HEK293 (cell line): ENCODE data around the gene RIOX2.

Experiments
- BCL6B ChIP-seq: fragments of 450-650 bp; formaldehyde crosslinking; IDR thresholded peaks from 2 replicates; pipeline ENCODE4 v1.5.1; 2017; ENCODE audit warnings: missing biosample characterization, missing genetic modification characterization
- REST ChIP-seq: fragments of 450-650 bp; formaldehyde crosslinking; IDR thresholded peaks from 2 replicates; pipeline ENCODE4 v1.5.1; 2016; ENCODE audit warnings: missing biosample characterization, missing genetic modification characterization
- ZBTB8A ChIP-seq: fragments of 450-650 bp; formaldehyde crosslinking; IDR thresholded peaks from 2 replicates; pipeline ENCODE4 v1.5.1; 2016; ENCODE audit warnings: missing biosample characterization, missing genetic modification characterization
- ZEB2 ChIP-seq: fragments of 450-650 bp; formaldehyde crosslinking; IDR thresholded peaks from 2 replicates; pipeline ENCODE4 v1.5.1; 2016; ENCODE audit warnings: missing biosample characterization, missing genetic modification characterization
- ZFP37 ChIP-seq: fragments of 450-650 bp; formaldehyde crosslinking; IDR thresholded peaks from 2 replicates; pipeline ENCODE4 v1.5.1; 2016; ENCODE audit warnings: missing biosample characterization, missing genetic modification characterization
- ZNF133 ChIP-seq: fragments of 450-650 bp; formaldehyde crosslinking; IDR thresholded peaks from 2 replicates; pipeline ENCODE4 v1.5.1; 2016; ENCODE audit warnings: missing biosample characterization, missing genetic modification characterization
- ZNF335 ChIP-seq: fragments of 450-650 bp; formaldehyde crosslinking; conservative IDR thresholded peaks from 2 replicates; pipeline ENCODE4 v1.5.1; 2016; ENCODE audit warnings: missing biosample characterization, missing genetic modification characterization
- ZNF350 ChIP-seq: fragments of 450-650 bp; formaldehyde crosslinking; IDR thresholded peaks from 2 replicates; pipeline ENCODE4 v1.5.0; 2017; ENCODE audit warnings: missing biosample characterization, mild to moderate bottlenecking, missing genetic modification characterization
- ZNF416 ChIP-seq: fragments of 450-650 bp; formaldehyde crosslinking; IDR thresholded peaks from 2 replicates; pipeline ENCODE4 v1.5.1; 2016; ENCODE audit warnings: missing biosample characterization, missing genetic modification characterization
- ZNF48 ChIP-seq: fragments of 450-650 bp; formaldehyde crosslinking; IDR thresholded peaks from 2 replicates; pipeline ENCODE4 v1.5.1; 2016; ENCODE audit warnings: missing biosample characterization, missing genetic modification characterization
- ZNF510 ChIP-seq: fragments of 450-650 bp; formaldehyde crosslinking; IDR thresholded peaks from 2 replicates; pipeline ENCODE4 v1.5.1; 2018; ENCODE audit warnings: mild to moderate bottlenecking, missing genetic modification characterization, missing biosample characterization; ENCODE audit not compliant: insufficient replicate concordance
- ZNF521 ChIP-seq: fragments of 450-650 bp; formaldehyde crosslinking; IDR thresholded peaks from 2 replicates; pipeline ENCODE4 v1.5.1; 2017; ENCODE audit warnings: missing biosample characterization, mild to moderate bottlenecking, missing genetic modification characterization
- ZNF639 ChIP-seq: fragments of 450-650 bp; formaldehyde crosslinking; IDR thresholded peaks from 2 replicates; pipeline ENCODE4 v1.5.1; 2016; ENCODE audit warnings: missing biosample characterization, missing genetic modification characterization
- TF ChIP-seq, protein P1 (sequence below): fragments of 450-650 bp; formaldehyde crosslinking; IDR thresholded peaks from 2 replicates; pipeline ENCODE4 v1.5.1; 2016; ENCODE audit warnings: missing biosample characterization, missing genetic modification characterization

DNA sequence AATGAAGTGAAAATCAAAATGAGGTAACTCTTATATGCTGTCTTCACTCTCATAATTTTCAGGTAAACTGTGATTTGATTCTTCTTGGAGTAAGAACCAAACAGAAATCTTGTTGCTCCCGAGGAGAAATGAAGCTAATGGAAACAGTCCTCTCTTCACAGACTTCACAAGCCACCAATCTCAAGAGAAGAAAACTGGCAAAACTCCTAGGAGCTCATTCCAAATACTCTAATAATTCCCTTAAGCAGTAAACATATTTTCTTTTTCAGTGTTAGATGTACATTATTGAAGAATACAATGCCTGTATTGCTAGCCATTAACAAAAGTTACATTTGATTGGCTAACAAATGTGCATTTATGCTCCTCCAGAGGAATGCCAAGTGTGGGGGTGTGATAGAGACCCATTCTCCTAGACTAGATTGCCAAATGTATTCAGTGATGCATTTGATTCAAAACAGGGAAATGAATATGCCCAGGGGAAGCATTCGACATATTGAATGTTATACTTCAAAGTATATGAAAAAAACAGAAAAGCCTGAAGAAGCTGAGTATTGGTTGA lies 11.8 kb upstream of the RIOX2 start:
- TF ChIP-seq, protein P1, sequence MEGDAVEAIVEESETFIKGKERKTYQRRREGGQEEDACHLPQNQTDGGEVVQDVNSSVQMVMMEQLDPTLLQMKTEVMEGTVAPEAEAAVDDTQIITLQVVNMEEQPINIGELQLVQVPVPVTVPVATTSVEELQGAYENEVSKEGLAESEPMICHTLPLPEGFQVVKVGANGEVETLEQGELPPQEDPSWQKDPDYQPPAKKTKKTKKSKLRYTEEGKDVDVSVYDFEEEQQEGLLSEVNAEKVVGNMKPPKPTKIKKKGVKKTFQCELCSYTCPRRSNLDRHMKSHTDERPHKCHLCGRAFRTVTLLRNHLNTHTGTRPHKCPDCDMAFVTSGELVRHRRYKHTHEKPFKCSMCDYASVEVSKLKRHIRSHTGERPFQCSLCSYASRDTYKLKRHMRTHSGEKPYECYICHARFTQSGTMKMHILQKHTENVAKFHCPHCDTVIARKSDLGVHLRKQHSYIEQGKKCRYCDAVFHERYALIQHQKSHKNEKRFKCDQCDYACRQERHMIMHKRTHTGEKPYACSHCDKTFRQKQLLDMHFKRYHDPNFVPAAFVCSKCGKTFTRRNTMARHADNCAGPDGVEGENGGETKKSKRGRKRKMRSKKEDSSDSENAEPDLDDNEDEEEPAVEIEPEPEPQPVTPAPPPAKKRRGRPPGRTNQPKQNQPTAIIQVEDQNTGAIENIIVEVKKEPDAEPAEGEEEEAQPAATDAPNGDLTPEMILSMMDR = no peak
- TF ChIP-seq ZNF510 (tag by site-specific recombination) (no peak), ZNF48 (tag by site-specific recombination) (no peak), ZNF350 (tag by site-specific recombination) (no peak), ZNF521 (tag by site-specific recombination) (no peak), ZNF335 (no peak), REST (tag by site-specific recombination) (no peak), ZNF416 (tag by site-specific recombination) (no peak), ZNF639 (no peak), BCL6B (tag by site-specific recombination) (no peak), ZNF133 (no peak), ZEB2 (tag by site-specific recombination) (no peak), ZFP37 (tag by site-specific recombination) (no peak), ZBTB8A (no peak)
